ENCODE data around the gene BCAS3. TPM values are rescaled to one million over a fixed set of nuclear protein-coding genes. Genes with fewer than 3 reads are reported as not detected.

The BCAS3 gene
- total RNA-seq, 1 donor from 2014 or later, result 40.8 TPM

DNA sequence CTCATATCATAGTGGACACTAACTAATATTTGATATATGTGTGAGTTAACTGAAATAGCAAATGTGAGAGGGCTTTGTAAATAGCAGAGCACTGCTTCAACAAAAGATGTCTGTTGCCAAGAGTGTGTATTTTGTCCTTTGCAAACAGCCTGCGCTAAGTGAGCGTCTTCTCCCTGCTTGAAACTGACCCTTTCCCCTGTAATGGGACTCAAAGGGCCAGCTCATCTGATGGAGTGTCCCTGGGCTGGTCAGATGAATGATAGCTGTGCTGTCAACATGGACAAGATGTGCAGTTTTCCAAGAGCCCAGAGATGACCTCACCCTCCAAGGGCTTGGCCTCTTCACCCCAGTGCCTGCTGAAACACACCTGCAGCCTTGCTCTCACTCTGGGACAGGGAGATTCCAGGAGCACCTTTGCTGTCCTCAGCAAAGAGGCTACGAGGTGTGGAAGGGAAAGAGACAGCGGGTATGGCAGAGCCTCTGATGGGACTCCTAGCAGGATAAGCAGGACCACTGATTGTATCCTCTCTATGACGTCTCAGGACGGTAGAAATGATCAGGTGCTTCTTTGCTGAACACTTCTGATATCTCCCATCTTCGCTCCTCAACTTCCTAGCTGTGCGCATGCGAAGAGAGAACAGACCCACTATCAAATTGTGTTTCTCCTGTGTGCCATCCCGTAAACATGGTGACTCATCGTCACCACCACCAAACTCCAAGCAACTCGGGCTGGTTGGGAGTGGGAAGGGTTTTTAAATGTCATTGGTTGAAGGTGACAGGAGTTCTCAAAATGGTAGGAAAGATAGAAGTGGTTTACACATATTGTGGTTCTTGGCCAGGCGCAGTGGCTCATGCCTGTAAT lies 686.2 kb downstream of the BCAS3 start:
- DNase-seq (ENCODE audit: low spot score in 2 of 2) (no peak), FAIRE-seq (no peak)

DNA sequence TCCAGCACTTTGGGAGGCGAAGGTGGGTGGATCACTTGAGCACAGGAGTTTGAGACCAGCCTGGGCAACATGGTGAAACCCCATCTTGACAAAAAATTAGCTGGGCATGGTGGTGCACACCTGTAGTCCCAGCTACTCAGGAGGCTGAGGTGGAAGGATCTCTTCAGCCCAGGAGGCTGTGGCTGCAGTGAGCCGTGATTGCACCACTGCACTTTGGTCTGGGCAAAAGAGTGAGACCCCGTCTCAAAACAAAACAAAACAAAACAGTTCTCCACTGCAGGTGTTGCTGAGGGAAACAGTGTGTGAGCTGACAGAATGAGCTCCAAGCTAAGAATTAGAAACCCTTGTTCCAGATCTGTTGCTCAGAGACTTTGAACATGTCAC lies 686.8 kb downstream of the BCAS3 start:
- FAIRE-seq, result no peak
- no peak for DNase-seq (ENCODE audit: low spot score in 2 of 2)

DNA sequence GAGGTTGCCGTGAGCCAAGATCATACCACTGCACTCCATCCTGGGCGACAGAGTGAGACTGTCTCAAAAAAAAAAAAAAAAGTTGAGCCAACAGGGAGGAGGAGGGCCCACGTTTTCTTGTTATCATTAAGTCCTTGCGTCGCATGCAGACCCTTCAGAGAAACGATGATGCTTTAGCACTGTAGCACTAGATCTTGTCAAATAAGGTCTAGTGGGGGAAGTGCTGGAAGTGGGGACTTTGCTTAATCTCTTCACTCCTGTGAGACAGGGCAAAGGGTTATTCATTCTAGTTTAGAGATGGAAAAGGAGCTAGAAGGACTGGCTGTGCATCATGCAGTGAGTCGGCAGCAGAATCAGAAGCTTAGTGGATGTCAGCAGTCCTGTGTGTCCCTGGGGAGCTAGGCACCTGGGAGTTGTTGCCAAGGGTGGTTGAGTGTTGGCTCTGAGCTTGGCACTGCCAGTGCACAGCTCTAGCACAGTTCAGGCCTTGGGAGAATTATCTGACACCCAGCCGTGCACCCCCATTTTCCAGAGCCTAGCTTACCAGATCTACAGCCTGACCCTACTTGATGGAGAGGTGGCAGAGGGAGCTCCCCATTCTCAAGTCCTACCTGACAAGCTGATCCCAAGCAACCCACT lies 688.5 kb downstream of the BCAS3 start:
- DNase-seq (ENCODE audit: low spot score in 2 of 2) (no peak), FAIRE-seq (no peak)

DNA sequence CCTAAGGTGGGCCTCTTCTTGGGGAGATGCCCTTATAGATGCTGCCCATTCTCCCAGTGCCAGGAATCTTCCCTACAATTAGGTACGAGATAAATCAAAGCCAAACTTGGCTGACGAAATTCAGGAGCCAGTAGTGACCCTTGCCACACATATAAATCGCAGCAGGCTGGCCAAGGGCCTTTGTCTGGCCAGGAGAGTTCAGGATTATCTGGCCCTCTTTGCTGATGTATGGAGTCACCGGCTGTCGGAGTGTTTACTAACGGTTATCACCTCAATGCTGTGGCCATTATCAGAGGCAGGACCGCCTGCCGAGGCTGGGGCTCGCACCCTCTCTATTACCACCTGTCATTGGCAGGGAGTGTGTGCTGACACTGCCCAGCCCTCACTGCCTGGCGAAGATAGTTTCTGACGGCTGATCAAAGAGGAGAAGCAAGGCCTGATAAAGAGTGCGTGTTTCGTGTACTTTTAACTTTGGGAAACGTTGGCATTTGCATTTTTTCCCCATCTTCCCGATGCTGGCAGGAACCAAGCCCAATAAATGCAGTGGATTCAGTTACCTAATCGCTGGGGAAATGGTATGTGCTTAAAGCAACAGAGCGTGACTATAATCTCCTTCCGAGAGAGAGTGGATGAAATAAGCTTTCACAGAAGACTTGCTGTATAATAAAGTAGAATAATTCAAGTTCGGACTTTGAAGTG lies 689.2 kb downstream of the BCAS3 start:
- DNase-seq (ENCODE audit: low spot score in 2 of 2), result no peak
- no peak for FAIRE-seq

DNA sequence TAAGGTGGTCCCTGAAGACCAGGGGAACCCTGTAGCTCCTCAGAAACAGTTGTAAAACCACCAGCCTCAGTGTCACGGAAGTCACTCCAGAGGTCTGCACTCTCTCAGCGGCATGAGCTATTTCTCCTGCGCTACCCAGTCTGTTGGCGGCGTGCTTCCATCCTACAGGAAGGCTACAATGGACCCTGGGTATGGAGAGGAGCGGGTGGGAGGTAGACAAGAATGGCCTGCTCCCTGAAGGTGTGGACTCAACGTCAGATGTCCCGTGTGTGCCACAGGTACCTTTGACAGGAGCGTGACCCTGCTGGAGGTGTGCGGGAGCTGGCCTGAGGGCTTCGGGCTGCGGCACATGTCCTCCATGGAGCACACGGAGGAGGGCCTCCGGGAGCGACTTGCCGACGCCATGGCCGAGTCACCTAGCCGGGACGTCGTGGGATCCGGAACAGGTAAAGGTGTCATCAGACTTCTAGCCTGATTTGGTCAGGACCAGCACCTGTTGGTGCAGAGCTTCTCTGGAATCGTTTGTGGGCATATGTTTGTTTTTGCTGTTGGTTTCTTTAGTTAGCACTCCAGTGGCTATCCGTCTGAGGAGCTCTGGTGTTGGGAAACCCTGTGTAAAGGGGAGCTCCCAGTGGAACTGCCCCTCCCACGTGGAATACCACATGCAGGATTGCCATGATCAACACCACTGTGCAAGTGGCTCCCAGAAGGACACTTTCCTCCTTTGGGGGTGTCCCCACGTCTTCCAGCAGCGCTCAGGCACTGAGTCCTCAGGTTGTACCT lies 690.6 kb downstream of the BCAS3 start:
- DNase-seq (ENCODE audit: low spot score in 2 of 2) (no peak), FAIRE-seq (no peak)

DNA sequence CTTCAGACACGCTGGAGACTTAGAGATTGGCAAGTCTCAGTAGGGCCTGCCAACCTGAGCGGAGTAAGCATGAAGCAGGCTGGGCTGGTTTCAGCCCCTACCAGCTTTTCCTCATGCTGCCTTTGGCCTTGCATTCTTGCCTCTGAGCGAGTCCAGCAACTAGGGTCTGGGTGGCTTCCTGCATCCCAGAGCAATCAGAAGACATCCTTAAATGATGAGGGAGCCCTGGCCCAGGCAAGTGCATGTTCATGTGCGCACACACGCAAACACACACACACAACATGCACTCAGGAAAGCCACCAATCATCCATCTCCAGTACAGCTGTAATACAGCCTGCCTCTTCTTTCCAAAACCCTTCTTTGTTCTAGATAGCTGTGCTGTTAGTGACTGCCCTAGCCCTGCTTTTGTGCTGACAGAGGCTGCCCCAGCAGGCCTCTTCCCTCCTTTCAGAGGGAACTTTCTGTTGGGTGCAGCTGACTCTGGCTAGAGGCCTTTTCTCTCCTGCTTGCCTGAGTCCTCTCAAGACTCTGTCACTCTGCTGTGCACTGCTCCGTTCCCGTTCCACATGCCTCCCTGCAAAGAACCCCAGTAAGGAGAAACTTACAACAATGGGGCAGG lies 691.3 kb downstream of the BCAS3 start:
- no peak for DNase-seq (ENCODE audit: low spot score in 2 of 2)
- FAIRE-seq, result no peak

DNA sequence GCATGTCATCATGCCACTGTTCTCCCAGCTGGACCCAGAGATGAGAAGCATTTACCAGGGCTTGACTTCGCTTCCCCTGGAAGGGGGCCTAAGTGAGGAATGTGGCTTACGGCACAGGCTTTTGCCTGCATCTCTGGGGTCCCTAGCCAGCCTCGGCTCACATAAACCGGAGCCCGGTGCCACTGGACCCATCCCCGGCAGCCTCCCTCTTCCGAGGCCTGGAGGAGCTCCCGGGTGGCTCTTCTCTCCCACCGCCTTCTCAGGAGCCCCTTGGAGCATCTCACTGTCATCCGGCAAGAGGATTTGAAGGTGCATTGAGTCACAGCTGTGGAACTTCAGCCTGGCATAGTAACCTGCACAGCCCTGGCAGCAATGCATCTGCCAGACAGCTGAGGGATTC lies 692.1 kb downstream of the BCAS3 start:
- FAIRE-seq (no peak), DNase-seq (ENCODE audit: low spot score in 2 of 2) (no peak)

DNA sequence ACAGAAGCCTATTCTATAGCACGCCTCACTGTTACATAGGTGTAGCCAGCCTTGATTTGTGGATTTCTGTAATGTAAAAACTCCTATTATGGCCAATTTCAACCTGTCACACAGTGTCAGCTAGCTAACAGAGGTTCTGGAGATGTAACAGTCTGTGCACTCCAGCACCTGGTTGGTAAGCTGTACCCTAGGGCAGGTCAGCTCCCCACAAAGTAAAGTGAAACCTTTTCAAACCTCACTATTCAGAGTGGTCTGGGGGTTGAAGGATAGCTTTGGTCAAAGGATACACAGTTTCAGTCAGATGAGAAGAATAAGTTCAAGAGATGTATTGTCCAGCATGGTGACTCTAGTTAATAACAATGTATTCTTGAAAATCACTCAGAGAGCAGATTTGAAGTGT lies 693.5 kb downstream of the BCAS3 start:
- no peak for DNase-seq (ENCODE audit: low spot score in 2 of 2)
- FAIRE-seq, result no peak

DNA sequence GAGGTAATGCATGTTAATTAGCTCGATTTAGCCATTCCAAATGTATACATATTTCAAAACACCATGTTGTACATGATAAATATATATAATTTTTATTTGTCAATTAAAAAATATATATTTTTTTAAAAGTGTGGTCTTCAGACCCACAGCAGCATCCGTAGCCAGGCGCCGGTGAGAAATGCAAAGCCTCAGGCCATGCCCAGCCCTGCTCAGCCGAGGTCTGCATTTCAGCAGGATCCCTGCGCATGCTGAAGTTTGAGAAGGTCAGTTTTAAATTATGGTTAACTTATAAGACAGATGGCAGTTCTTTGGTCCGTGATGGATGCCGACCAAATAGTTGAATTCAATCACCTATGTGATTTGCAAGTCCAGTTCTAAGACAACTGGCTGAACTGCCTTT lies 694.0 kb downstream of the BCAS3 start:
- DNase-seq (ENCODE audit: low spot score in 2 of 2) (no peak), FAIRE-seq (no peak)

DNA sequence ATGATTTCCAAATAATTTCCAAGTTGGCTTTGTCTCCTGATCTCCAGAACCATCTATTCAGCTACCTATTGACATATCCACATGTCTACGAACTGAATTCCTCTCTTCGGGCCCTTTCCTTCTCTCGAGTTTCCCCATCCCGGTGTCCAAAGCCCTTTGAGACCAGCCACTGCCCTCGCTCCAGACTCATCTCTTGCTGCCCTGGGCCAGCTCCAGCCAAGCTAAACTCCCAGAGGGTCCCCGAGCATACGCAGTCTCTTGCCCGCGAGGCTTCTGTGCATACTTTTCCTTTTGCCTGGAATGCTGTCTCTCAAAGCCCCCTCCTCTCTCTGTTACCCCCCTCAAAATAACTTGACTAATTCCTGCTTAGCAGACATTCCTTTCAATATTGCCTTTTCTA lies 694.8 kb downstream of the BCAS3 start:
- DNase-seq (ENCODE audit: low spot score in 2 of 2), result no peak
- no peak for FAIRE-seq

DNA sequence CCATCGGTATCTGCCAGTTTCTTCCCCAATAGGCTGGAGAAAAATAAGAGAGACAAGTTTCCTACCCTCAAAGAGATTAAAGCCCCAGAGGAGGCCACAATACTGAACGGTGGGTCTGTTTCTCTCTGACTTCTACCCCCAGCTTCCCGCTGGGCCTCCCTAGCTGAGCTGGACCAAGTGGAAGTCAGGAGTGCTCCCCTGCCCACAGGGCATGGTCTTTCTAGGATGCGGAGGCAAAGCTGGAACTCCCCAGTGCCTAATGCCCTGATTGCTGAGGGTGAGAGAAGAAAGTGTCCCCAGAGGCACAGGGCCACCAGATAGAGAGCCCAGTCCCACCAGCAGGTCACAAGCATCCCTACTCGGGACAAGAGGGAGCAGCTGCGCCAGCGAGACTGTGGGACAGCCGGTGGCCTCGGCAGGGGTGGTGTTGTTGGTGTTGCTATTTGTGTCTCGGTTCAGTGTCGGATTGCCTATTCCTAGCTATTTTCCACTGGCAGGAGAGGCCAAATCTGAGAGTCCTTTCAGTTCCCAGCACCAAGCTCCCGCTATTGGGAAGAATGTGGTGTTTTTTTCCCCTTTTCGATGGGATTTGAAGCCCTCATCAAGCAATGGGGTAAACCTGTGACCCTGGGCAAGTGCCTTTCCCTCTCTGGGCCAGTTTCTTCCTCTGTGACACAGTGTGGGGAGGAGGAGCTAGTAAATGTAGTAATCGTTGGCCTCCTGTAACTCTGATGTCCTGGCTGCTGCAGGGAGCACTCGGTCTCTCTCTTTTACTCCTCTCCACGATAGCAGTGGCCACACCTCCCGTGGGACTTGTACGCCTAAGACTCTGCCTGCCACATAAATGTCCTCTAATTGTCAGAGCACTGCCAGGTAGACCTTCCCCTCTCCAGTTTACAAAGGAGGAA lies 699.5 kb downstream of the BCAS3 start:
- DNase-seq (ENCODE audit: low spot score in 2 of 2), result no peak
- no peak for FAIRE-seq

DNA sequence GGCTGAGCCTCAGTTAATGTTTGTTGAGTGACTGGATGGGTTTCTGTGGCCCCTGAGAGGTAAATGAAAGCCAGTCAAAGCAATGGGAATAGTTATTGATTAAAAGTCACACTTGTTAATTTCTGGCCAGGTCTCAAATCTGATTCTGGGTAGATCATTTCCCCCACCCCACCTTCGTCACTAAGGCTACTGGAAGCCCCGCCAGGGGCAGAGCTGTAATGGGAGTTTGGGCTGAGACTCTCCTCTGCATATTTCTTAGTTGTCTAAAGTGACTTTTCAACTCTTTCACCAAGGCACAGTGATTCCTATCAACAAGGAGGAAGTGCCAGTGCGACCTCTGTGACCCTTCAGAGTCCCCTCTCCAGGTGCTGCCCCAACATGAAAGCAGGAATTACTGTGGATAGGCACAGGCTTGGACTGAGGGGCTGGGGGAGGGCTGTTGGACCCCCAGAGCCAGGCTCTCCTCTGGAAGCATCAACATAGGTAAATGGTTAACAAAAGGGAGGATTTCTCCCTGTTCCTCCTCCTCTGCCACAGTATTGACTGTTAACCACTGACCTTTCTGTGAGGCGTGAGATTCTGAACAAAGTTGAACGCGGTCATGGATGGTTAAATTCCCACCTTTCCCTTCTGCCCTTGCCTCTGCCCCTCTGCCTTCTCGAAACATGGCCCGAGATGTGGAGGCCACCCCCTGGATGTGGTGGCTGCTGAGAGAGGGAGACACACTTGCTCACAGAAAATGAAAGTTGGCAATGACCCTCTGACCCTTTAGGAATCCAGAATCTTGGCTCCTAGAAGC lies 701.2 kb downstream of the BCAS3 start:
- FAIRE-seq (no peak), DNase-seq (ENCODE audit: low spot score in 2 of 2) (no peak)

DNA sequence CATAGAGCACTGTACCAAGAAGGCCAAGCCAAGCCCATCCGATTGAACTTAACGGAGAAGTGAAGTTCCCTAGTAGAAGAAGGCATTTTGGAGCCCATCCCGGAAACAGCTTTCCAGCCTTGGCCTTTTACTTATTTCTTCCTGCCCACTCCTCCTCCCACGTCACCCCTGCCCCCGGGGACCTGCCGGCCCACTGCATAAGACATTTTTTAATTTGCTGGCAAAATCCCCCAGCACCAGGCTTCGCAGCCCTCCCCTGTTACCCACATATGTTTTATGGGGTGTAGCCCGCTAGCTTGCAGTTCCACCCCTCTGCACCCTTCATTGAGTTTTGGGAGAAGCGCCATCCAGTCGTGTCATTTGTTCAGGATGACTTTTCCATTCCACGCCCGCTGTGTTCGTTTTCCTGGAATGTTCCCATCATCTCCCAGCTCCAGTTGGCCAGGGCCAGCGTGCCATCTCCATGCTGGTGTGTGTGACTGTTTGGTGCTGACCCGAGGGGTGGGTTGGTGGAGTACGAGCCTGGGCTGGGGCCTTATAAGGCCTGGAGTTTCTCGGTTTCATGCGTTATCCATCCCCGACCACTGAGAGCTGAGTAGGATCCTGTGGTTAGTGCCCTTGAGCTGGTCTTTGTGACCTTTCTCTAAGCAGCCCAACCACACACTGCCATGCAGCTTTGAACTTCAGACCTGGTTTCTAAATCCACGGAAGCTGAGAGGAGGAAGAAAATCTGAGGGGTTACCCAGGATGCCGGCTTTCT lies 702.0 kb downstream of the BCAS3 start:
- no peak for DNase-seq (ENCODE audit: low spot score in 2 of 2)

DNA sequence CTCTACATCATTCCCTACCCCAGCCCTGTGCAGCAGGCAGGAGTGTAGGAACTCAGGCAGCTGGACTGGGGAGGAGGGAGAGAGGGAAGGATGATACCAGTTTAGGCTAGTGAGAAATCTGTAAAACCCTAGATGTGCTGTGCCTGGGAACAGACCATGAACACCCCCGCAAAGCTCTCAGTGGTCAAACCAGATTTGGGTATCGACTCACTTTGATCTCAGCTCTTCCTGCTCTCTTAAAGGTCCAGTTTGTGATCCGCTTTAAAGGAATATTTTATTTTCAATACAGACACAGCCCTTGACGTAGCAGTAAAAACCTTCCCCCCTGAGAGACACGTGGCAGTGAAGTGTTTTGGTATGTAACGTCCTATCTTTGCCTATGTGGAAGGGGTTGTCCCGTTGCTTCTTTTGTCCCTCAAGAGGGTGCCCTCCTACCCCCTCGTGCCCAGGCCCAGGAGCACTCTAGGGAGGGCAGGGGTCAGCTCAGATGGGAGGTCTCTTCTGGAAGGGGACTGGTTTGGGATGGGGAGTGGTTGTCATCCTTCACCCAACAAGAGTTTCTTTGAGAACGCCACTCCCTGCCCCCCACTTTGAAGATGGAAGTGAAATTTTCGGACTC lies 702.7 kb downstream of the BCAS3 start:
- no peak for FAIRE-seq
- no peak for DNase-seq (ENCODE audit: low spot score in 2 of 2)

More for the DNA sequence above, 702.0 kb downstream of the BCAS3 start:
- FAIRE-seq, result no peak

DNA sequence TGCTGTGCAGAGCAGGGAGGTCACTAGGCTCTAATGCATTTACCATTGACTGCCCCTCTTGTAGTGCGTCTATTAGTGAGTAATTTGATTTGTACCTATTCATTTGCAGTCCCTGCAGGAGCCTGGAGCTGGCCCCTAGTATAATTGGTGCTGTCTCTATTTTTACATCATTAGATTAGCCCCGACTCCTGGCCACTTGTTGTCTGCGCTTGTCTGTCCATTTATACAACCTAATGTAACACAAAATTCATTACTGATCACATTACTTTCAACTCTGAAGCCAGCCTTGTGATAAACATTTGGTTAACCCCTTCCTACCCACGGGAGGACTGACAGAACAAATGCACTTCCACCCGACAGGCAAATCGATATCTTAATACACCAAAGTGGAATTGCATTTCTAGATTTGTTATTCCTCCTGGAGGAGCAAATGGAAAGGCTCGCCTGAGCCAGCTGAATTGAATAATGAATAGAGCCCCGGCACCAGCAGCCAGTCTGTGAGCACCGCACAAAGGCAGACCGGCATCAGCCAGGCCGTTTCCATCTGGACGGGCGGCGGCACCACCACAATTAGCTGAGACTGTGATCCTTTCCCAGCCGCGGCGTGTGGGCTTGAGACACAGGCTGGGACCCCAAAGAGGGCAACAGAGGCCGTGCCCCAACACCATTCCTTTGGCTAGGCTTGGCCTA lies 703.3 kb downstream of the BCAS3 start:
- FAIRE-seq (no peak), DNase-seq (ENCODE audit: low spot score in 2 of 2) (no peak)

DNA sequence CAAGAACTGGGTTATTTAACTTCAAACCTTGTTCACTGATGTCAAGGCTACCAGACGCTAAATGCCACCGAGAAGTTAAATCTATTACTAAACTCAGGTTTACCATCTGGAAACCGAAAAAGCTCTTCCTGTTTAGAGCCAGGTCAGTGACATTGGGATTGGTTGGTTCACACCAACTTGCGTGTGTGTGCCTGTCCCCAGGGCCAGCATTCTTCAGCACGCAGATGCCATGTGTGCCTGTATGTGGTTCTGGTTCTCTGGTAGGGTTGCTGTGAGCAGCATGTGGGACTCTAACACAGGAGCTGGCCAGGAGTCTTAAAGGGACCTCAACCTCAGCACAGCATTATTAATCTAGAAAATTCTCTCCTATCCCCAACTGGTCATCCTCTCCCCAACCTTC lies 703.9 kb downstream of the BCAS3 start:
- DNase-seq (ENCODE audit: low spot score in 2 of 2) (no peak), FAIRE-seq (no peak)

All from frontal cortex (tissue), 4 donors.